ENCODE results near the gene SYDE2. TPM values are rescaled to one million over a fixed set of nuclear protein-coding genes. Genes with fewer than 3 reads are reported as not detected.

Gene SYDE2
- total and polyA plus RNA-seq, 4 experiments from 2014 or later: 2.3 to 5.2 (median 3.6) TPM

DNA sequence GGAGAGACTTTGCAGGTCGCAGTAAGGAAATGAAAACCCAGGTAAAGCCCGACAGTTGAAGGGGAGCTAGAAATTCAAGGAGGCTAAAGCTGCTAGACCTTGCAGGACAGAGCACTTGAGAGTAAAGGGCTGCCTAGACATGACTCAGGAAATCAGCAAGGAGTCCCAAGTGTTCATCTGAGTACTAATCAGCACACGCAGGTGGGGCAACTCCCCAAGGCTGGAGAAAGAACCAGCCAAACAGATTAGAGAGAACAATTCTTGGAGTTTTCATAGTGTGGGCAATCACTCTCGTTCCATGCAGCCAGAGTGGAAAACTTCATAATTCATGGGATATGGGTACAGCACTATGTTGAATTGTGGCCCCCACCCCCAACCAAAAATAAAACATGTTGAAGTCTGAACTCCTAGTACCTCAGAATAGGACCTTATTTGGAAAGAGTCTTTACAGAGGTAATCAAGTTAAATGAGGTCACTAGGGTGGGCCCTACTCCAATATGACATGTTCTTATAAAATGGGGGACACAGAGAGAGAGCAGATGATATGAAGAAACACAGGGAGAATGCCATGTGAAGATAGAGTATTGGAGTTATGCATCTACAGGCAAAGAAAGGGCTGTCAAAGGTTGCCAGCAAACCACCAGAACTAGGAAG is 28.0 kb downstream of the SYDE2 start:
- ChIA-PET CTCF (ENCODE audit: partially characterized antibody) (interaction anchor here (1.5 kb wide), 1 partner anchor 87 kb away, joined by 5 read pairs; the partner anchor contains the start of gene C1orf52), POLR2A (ENCODE audit: partially characterized antibody) (no interaction called here)
- peak overlapping the region in 1 of 7 donors; percentile 11 for H3K27ac Mint-ChIP-seq
- H3K36me3 Mint-ChIP-seq: peaks cover 3 to 13% of the 10 kb centered on the region in 2 donors
- no peaks in the 10 kb centered on the region for H3K9me3 Mint-ChIP-seq
- DNase-seq: no peak
- peaks cover 0 to 1% of the 10 kb centered on the region in 2 donors for H3K27me3 Mint-ChIP-seq
- intact Hi-C loops (cut with micrococcal nuclease): no loop called here
- H3K4me1 Mint-ChIP-seq: peaks cover 12 to 19% (median 15%) of the 10 kb centered on the region in 4 donors
- no peak overlapping the region for H3K4me3 ChIP-seq (ENCODE audit: low read length in 2 of 2)
- H3K9me3 ChIP-seq (ENCODE audit: control insufficient read depth in 1 of 2, low read length in 2 of 2): no peaks in the 10 kb centered on the region
- no peaks in the 10 kb centered on the region for H3K27me3 ChIP-seq (ENCODE audit: insufficient read depth, low read length)
- no peak overlapping the region for H3K4me3 Mint-ChIP-seq
- H3K27ac ChIP-seq (ENCODE audit: low read depth, low read length): no peak overlapping the region
- H3K4me1 ChIP-seq (ENCODE audit: insufficient read depth, low read length): peaks cover 12% of the 10 kb centered on the region
- no peaks in the 10 kb centered on the region for H3K36me3 ChIP-seq (ENCODE audit: insufficient read depth, low read length)

DNA sequence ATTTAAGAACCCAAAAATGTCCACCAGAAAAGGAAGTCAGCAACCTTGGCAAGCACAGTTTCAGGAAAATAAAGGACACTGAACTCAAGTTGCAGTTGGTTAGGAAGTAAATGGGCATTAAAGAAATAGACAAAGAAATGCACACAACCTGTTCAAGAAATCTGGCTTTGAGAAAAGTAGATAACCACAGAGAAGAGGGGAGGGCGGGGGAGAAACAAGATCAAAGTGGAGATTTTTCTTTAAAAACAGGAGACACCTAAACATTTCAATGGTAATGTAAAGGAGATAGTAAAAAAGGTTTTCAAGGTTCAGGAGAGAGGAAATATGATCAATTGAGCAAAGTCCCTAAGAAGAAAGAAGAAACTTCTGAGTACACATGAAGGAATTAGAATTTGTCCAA is 29.1 kb downstream of the SYDE2 start:
- Histone ChIP-seq H3K4me1 (ENCODE audit: insufficient read depth, low read length) (peaks cover 12% of the 10 kb centered on the region), H3K27me3 (ENCODE audit: insufficient read depth, low read length) (no peaks in the 10 kb centered on the region), H3K9me3 (ENCODE audit: control insufficient read depth in 1 of 2, low read length in 2 of 2) (no peaks in the 10 kb centered on the region), H3K27ac (ENCODE audit: low read depth, low read length) (no peak overlapping the region), H3K36me3 (ENCODE audit: insufficient read depth, low read length) (no peaks in the 10 kb centered on the region), H3K4me3 (ENCODE audit: low read length in 2 of 2) (no peak overlapping the region)
- CTCF ChIA-PET (ENCODE audit: partially characterized antibody): no interaction called here
- H3K4me3 Mint-ChIP-seq: peak overlapping the region in 2 of 8 donors; percentile 23 to 25
- POLR2A ChIA-PET (ENCODE audit: partially characterized antibody): no interaction called here
- DNase-seq: peak in 1 of 5 donors; percentile 2
- peaks cover 0 to 1% of the 10 kb centered on the region in 2 donors for H3K27me3 Mint-ChIP-seq
- peaks cover 12 to 19% (median 15%) of the 10 kb centered on the region in 4 donors for H3K4me1 Mint-ChIP-seq
- H3K9me3 Mint-ChIP-seq: no peaks in the 10 kb centered on the region
- H3K27ac Mint-ChIP-seq: peak overlapping the region in 4 of 7 donors; percentile 5 to 78 (median 21)
- intact Hi-C loops (cut with micrococcal nuclease): no loop called here
- peaks cover 0 to 4% of the 10 kb centered on the region in 2 donors for H3K36me3 Mint-ChIP-seq

DNA sequence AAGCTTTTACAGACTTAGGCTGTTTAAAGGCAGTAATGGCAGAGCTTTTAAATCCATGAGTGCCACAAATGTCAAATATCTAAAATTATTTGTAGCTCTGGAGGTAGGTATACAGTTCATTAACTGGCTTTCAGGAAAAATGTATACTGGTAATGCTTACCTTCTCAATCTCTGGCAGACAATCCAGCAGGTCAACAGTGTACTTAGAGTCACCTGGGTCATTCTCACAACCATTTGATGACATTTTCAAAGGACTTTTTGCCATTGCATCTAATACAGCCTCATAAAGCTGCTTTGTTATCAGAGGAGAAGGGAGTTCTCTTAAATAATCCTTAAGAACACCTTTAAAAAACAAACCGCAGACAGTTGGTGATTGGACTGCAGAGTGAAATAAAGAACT is 31.9 kb downstream of the SYDE2 start:
- ChIA-PET POLR2A (ENCODE audit: partially characterized antibody) (no interaction called here), CTCF (ENCODE audit: partially characterized antibody) (interaction anchor here (1.3 kb wide), 1 partner anchor 224 kb away, joined by 4 read pairs; no protein-coding TSS in a partner anchor)
- Mint-ChIP-seq H3K27me3 (no peaks in the 10 kb centered on the region), H3K36me3 (peaks cover 0 to 4% of the 10 kb centered on the region in 2 donors), H3K9me3 (no peaks in the 10 kb centered on the region), H3K4me1 (peaks cover 12 to 19% (median 15%) of the 10 kb centered on the region in 4 donors), H3K27ac (no peak overlapping the region), H3K4me3 (no peak overlapping the region)
- H3K27me3 ChIP-seq (ENCODE audit: insufficient read depth, low read length): no peaks in the 10 kb centered on the region
- no peak for DNase-seq
- H3K9me3 ChIP-seq (ENCODE audit: control insufficient read depth in 1 of 2, low read length in 2 of 2): no peaks in the 10 kb centered on the region
- intact Hi-C loops (cut with micrococcal nuclease): no loop called here
- no peak overlapping the region for H3K4me3 ChIP-seq (ENCODE audit: low read length in 2 of 2)
- no peaks in the 10 kb centered on the region for H3K36me3 ChIP-seq (ENCODE audit: insufficient read depth, low read length)
- peaks cover 12% of the 10 kb centered on the region for H3K4me1 ChIP-seq (ENCODE audit: insufficient read depth, low read length)
- no peak overlapping the region for H3K27ac ChIP-seq (ENCODE audit: low read depth, low read length)

DNA sequence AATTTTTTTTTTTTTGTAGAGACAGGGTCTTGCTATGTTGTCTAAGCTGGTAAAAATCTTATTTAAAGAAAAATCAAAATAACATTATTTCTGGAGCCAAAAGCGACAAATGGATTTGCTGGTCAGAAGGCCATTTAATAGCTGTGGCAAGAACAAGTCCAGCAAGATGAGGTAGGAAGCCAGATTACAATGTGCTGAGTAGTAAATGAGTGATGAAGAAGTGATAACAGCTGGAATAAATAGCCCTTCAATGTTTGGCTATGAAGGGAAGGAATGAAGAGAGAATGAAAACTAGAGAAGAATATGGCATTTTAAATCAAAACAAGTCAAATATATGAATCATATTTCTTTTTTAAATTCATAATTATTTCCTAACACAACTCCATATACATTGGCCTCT is 34.5 kb downstream of the SYDE2 start:
- Mint-ChIP-seq H3K4me1 (peaks cover 5 to 7% (median 6%) of the 10 kb centered on the region in 4 donors), H3K9me3 (no peaks in the 10 kb centered on the region), H3K36me3 (peaks cover 2 to 17% of the 10 kb centered on the region in 2 donors), H3K27ac (peak overlapping the region in 1 of 7 donors; percentile 19), H3K4me3 (no peak overlapping the region), H3K27me3 (no peaks in the 10 kb centered on the region)
- peaks cover 2% of the 10 kb centered on the region for H3K4me1 ChIP-seq (ENCODE audit: insufficient read depth, low read length)
- intact Hi-C loops (cut with micrococcal nuclease): no loop called here
- H3K36me3 ChIP-seq (ENCODE audit: insufficient read depth, low read length): no peaks in the 10 kb centered on the region
- DNase-seq: no peak
- POLR2A ChIA-PET (ENCODE audit: partially characterized antibody): no interaction called here
- H3K9me3 ChIP-seq (ENCODE audit: control insufficient read depth in 1 of 2, low read length in 2 of 2): no peaks in the 10 kb centered on the region
- no peaks in the 10 kb centered on the region for H3K27me3 ChIP-seq (ENCODE audit: insufficient read depth, low read length)
- CTCF ChIA-PET (ENCODE audit: partially characterized antibody): no interaction called here
- no peak overlapping the region for H3K4me3 ChIP-seq (ENCODE audit: low read length in 2 of 2)
- H3K27ac ChIP-seq (ENCODE audit: low read depth, low read length): no peak overlapping the region

- Mint-ChIP-seq H3K27ac (no peak overlapping the region), H3K4me1 (no peaks in the 10 kb centered on the region), H3K27me3 (no peaks in the 10 kb centered on the region), H3K36me3 (peaks cover 2 to 13% of the 10 kb centered on the region in 2 donors), H3K9me3 (no peaks in the 10 kb centered on the region), H3K4me3 (no peak overlapping the region)
- intact Hi-C loops (cut with micrococcal nuclease): no loop called here
- Histone ChIP-seq H3K4me3 (ENCODE audit: low read length in 2 of 2) (no peak overlapping the region), H3K27me3 (ENCODE audit: insufficient read depth, low read length) (no peaks in the 10 kb centered on the region), H3K36me3 (ENCODE audit: insufficient read depth, low read length) (no peaks in the 10 kb centered on the region), H3K27ac (ENCODE audit: low read depth, low read length) (no peak overlapping the region), H3K4me1 (ENCODE audit: insufficient read depth, low read length) (no peaks in the 10 kb centered on the region), H3K9me3 (ENCODE audit: control insufficient read depth in 1 of 2, low read length in 2 of 2) (no peaks in the 10 kb centered on the region)
- ChIA-PET POLR2A (ENCODE audit: partially characterized antibody) (no interaction called here), CTCF (ENCODE audit: partially characterized antibody) (no interaction called here)
- DNase-seq: no peak
Observed at GRCh38 chr1:85158910-85159309, 41.9 kb downstream of the SYDE2 start.

DNA sequence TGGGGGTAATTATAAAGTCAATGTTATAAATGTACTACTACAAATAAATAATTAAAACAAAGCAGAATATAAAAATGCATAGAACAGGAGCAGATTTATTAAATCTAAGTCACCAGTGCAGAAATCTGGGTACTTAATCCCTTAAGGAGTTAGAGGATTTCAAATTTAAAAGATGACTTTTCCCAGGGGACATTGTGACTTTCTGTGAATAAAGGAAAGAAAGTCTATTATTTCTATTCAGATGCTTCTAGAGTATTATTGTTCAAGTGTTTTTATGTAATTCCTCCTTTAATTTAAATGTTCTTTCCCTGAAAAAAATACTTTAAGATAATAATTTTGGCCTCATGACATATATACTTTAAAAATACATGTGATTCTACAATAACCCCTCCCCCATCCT is 43.4 kb downstream of the SYDE2 start:
- Histone ChIP-seq H3K36me3 (ENCODE audit: insufficient read depth, low read length) (no peaks in the 10 kb centered on the region), H3K9me3 (ENCODE audit: control insufficient read depth in 1 of 2, low read length in 2 of 2) (no peaks in the 10 kb centered on the region), H3K4me1 (ENCODE audit: insufficient read depth, low read length) (no peaks in the 10 kb centered on the region), H3K27ac (ENCODE audit: low read depth, low read length) (no peak overlapping the region), H3K27me3 (ENCODE audit: insufficient read depth, low read length) (no peaks in the 10 kb centered on the region), H3K4me3 (ENCODE audit: low read length in 2 of 2) (no peak overlapping the region)
- ChIA-PET POLR2A (ENCODE audit: partially characterized antibody) (no interaction called here), CTCF (ENCODE audit: partially characterized antibody) (no interaction called here)
- peaks cover 0 to 1% of the 10 kb centered on the region in 2 donors for H3K27me3 Mint-ChIP-seq
- no peak overlapping the region for H3K4me3 Mint-ChIP-seq
- no peak for DNase-seq
- no peak overlapping the region for H3K27ac Mint-ChIP-seq
- H3K4me1 Mint-ChIP-seq: peaks cover 0 to 2% (median 0%) of the 10 kb centered on the region in 4 donors
- H3K36me3 Mint-ChIP-seq: peaks cover 0 to 6% of the 10 kb centered on the region in 2 donors
- no peaks in the 10 kb centered on the region for H3K9me3 Mint-ChIP-seq
- intact Hi-C loops (cut with micrococcal nuclease): no loop called here

- Mint-ChIP-seq H3K9me3 (peaks cover 0 to under 1% (median 0%) of the 10 kb centered on the region in 8 donors), H3K27ac (peak overlapping the region in 1 of 7 donors; percentile 1), H3K27me3 (peaks cover 0 to 1% of the 10 kb centered on the region in 2 donors), H3K4me3 (no peak overlapping the region), H3K36me3 (no peaks in the 10 kb centered on the region), H3K4me1 (peaks cover 0 to 2% (median 0%) of the 10 kb centered on the region in 4 donors)
- no peak overlapping the region for H3K27ac ChIP-seq (ENCODE audit: low read depth, low read length)
- intact Hi-C loops (cut with micrococcal nuclease): no loop called here
- no peak overlapping the region for H3K4me3 ChIP-seq (ENCODE audit: low read length in 2 of 2)
- ChIA-PET CTCF (ENCODE audit: partially characterized antibody) (no interaction called here), POLR2A (ENCODE audit: partially characterized antibody) (no interaction called here)
- H3K36me3 ChIP-seq (ENCODE audit: insufficient read depth, low read length): no peaks in the 10 kb centered on the region
- H3K4me1 ChIP-seq (ENCODE audit: insufficient read depth, low read length): no peaks in the 10 kb centered on the region
- no peaks in the 10 kb centered on the region for H3K27me3 ChIP-seq (ENCODE audit: insufficient read depth, low read length)
- H3K9me3 ChIP-seq (ENCODE audit: control insufficient read depth in 1 of 2, low read length in 2 of 2): no peaks in the 10 kb centered on the region
- no peak for DNase-seq
Observed at GRCh38 chr1:85153149-85153891, 47.5 kb downstream of the SYDE2 start.
